GM19238 (cell line): ENCODE data around the gene THBS1.

Experiments used
- DNase-seq: peaks from one replicate; pipeline ENCODE4 v3.0.0; 2011; ENCODE audit warnings: low spot score; ENCODE audit not compliant: insufficient read length

Gene THBS1

DNA sequence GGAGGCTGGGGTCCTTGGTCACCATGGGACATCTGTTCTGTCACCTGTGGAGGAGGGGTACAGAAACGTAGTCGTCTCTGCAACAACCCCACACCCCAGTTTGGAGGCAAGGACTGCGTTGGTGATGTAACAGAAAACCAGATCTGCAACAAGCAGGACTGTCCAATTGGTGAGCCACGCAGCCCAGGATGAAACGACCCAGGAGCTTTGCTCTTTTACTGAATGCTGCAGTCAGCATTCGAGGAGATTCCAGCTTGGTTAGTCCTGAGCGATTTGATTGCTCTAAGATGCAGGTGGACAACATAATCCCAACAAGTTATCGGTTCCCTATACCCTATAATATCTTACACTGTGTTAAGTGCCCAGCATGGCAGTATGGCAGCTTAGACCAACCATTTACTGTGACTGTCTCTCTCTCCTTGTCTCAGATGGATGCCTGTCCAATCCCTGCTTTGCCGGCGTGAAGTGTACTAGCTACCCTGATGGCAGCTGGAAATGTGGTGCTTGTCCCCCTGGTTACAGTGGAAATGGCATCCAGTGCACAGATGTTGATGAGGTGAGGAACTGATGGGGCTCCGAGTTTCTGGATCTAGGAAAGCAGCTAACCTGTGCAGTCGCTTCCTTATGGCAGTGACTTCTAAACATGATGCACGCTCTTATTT lies 7.8 kb downstream of the THBS1 start:
- DNase-seq: no peak

DNA sequence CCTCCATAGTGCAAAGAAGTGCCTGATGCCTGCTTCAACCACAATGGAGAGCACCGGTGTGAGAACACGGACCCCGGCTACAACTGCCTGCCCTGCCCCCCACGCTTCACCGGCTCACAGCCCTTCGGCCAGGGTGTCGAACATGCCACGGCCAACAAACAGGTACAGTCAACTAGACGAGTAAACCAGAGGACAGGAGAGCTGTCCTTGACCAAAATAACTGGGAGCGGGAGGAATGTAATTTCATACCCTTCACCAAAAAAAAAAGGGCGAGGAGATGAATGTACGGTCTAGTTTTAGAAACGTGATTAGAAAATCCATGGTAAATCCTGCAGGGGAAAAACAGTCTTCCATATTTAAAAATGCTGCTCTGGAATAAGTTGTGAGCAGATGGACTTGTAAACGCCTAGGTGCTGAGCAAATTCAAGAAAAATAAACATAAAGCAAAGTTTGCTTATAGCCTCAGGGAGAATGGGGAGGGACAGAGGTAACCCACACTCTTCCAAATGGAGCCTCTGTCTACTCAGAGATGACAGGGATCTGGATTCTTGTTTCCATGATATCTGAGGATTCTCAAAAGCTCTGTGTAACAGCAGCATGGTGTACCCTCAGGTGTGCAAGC lies 8.4 kb downstream of the THBS1 start:
- no peak for DNase-seq

DNA sequence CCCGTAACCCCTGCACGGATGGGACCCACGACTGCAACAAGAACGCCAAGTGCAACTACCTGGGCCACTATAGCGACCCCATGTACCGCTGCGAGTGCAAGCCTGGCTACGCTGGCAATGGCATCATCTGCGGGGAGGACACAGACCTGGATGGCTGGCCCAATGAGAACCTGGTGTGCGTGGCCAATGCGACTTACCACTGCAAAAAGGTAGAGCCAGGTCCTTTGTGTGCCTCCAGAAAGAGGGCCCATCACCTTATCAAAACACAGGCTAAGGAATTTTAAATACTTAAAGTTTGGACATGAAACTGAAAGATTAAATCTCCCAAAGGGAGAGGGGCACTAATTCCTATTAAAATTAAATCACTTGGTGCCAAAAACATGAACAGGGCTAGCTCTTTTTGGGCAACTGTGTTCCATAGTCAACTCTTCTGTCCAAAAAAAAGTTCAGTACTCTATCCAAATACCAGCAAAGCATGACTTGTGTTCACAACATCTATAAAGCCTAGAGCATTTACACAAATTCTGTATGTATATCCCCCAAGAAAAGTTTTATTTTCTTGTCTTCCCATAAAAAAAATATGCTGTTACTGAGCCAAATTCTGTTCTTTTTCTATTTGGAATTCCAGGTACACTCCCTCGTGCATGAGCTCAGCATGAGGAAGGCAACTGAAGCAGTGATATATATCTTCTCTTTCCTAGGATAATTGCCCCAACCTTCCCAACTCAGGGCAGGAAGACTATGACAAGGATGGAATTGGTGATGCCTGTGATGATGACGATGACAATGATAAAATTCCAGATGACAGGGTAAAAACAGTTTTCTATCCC lies 9.2 kb downstream of the THBS1 start:
- no peak for DNase-seq

DNA sequence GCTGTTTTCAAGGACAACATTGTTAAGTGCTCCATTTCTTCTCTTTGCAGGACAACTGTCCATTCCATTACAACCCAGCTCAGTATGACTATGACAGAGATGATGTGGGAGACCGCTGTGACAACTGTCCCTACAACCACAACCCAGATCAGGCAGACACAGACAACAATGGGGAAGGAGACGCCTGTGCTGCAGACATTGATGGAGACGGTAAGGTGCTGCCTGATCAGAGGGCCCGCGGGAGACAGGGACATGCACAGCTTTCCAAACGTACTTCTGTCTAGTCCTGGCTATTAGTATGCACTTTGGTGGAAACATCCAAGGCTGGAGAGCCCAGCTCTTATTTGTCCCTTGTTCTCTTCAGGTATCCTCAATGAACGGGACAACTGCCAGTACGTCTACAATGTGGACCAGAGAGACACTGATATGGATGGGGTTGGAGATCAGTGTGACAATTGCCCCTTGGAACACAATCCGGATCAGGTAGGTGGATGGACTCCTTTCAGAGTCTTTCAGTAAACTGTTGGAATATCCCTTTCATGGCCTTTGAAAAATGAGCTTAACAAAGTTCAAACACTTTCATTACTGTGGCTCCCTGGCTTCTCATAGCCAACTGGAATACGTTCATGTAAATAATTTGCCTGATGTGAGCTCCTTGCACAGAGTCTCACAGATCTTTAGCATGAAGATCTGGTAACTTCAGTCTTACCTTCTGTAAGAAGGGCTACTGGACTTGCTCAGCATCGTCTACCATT lies 10.4 kb downstream of the THBS1 start:
- DNase-seq: no peak

DNA sequence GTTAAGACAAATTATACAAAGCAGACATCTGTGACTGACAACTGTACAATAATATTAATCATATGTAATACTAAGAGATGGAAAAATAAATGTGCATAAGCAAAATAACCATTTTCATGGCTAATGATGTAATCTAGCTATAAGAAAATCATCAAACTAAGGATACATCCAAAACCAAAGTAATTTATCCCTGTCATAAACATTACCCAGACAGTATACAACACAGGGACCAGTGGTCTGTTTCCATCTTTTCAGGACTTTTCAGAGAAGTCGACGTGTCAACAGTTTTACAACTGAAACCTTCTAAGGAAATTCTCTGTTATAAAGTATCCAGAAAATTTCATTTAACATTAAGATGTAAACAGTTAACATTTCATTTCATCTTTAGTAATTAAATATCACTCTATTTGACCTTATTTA lies 11.0 kb downstream of the THBS1 start:
- no peak for DNase-seq

DNA sequence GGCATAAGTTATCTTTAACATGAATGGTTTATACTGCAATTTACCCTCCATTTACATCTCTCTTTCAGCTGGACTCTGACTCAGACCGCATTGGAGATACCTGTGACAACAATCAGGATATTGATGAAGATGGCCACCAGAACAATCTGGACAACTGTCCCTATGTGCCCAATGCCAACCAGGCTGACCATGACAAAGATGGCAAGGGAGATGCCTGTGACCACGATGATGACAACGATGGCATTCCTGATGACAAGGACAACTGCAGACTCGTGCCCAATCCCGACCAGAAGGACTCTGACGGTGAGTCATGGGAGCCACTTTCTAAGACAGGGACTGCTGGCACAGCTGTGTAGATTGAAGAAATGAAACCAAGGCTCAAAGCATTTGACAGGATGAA lies 11.6 kb downstream of the THBS1 start:
- DNase-seq: no peak

DNA sequence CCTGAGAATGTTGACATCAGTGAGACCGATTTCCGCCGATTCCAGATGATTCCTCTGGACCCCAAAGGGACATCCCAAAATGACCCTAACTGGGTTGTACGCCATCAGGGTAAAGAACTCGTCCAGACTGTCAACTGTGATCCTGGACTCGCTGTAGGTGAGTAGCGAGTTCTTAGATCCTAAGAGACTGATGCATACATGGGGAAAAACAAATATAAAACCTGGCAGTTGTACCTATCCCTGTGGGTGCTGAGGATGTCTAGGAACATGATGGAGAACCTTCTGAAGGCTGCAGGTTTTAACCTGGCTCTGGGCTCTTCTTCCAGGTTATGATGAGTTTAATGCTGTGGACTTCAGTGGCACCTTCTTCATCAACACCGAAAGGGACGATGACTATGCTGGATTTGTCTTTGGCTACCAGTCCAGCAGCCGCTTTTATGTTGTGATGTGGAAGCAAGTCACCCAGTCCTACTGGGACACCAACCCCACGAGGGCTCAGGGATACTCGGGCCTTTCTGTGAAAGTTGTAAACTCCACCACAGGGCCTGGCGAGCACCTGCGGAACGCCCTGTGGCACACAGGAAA lies 12.3 kb downstream of the THBS1 start:
- DNase-seq: no peak

DNA sequence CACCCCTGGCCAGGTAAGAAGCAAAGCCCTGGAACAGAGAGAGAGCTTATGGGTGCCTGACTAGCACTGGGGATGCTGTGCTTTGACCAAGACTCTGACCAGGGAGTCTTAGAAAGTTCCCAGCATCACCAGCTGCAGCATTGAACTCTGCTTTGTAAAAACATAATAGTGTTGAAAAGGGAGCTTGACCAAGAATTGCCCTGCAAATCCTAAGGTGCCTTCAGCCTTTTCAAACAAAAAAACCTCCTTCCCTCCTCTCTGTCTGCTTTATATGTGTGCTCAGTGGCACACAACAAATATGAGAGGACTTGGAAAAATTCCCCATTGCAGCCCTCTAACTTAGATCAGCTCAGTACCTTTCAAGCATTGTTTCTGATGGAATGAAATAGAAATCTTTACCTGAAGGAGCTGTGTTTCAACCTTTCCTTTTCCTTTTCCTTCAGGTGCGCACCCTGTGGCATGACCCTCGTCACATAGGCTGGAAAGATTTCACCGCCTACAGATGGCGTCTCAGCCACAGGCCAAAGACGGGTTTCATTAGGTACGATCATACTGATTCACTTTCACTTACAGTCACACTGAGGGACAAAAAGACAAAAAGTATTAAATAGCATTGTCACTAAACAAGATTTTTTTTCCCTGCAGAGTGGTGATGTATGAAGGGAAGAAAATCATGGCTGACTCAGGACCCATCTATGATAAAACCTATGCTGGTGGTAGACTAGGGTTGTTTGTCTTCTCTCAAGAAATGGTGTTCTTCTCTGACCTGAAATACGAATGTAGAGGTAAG lies 13.0 kb downstream of the THBS1 start:
- no peak for DNase-seq

DNA sequence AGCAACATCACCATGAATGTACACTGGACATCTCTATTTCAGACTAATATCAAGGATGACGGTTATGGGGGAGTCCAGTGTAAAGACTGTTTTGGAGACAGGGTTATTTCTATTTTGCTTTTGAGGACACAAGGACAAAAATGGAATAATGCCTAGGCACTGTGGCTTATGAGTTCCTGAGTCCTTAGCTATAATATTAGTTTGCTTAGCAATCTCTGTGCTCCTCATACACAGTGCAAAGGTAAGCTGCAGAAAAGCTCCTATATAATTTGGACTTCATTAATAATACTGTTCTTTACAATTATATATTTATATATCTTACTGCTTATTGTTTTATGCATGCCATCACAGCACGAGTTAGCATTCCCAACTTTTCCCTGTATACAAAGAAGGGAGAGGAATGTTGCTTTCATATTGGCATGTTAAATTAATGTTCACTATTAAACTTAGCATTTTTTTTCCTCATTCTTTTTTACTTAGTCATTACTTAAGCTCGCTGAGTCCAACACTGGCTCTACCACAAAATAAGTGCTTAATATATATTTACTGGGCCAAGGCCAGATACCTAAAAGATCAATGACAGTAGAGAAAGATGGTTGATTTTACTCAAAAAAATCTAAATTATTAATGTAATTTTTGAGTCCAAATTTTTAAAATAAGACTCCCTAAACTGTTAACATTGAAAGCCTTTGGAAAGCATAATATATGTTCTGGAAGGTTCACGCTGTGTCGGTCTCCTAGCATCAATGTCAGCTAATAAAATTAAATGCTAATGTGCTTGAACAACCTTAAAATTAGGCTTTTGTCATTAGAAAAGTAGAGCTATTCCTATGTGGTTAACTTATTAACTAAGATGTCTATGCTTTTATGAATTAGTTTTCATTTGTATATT lies 13.8 kb downstream of the THBS1 start:
- DNase-seq: no peak

DNA sequence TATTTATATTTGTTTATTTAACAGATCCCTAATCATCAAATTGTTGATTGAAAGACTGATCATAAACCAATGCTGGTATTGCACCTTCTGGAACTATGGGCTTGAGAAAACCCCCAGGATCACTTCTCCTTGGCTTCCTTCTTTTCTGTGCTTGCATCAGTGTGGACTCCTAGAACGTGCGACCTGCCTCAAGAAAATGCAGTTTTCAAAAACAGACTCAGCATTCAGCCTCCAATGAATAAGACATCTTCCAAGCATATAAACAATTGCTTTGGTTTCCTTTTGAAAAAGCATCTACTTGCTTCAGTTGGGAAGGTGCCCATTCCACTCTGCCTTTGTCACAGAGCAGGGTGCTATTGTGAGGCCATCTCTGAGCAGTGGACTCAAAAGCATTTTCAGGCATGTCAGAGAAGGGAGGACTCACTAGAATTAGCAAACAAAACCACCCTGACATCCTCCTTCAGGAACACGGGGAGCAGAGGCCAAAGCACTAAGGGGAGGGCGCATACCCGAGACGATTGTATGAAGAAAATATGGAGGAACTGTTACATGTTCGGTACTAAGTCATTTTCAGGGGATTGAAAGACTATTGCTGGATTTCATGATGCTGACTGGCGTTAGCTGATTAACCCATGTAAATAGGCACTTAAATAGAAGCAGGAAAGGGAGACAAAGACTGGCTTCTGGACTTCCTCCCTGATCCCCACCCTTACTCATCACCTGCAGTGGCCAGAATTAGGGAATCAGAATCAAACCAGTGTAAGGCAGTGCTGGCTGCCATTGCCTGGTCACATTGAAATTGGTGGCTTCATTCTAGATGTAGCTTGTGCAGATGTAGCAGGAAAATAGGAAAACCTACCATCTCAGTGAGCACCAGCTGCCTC lies 14.7 kb downstream of the THBS1 start:
- DNase-seq: no peak

DNA sequence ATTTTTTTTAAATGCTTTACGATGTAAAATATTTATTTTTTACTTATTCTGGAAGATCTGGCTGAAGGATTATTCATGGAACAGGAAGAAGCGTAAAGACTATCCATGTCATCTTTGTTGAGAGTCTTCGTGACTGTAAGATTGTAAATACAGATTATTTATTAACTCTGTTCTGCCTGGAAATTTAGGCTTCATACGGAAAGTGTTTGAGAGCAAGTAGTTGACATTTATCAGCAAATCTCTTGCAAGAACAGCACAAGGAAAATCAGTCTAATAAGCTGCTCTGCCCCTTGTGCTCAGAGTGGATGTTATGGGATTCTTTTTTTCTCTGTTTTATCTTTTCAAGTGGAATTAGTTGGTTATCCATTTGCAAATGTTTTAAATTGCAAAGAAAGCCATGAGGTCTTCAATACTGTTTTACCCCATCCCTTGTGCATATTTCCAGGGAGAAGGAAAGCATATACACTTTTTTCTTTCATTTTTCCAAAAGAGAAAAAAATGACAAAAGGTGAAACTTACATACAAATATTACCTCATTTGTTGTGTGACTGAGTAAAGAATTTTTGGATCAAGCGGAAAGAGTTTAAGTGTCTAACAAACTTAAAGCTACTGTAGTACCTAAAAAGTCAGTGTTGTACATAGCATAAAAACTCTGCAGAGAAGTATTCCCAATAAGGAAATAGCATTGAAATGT lies 15.6 kb downstream of the THBS1 start:
- no peak for DNase-seq

DNA sequence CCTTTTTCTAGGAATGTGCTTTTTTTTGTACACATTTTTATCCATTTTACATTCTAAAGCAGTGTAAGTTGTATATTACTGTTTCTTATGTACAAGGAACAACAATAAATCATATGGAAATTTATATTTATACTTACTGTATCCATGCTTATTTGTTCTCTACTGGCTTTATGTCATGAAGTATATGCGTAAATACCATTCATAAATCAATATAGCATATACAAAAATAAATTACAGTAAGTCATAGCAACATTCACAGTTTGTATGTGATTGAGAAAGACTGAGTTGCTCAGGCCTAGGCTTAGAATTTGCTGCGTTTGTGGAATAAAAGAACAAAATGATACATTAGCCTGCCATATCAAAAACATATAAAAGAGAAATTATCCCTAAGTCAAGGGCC lies 16.5 kb downstream of the THBS1 start:
- no peak for DNase-seq

DNA sequence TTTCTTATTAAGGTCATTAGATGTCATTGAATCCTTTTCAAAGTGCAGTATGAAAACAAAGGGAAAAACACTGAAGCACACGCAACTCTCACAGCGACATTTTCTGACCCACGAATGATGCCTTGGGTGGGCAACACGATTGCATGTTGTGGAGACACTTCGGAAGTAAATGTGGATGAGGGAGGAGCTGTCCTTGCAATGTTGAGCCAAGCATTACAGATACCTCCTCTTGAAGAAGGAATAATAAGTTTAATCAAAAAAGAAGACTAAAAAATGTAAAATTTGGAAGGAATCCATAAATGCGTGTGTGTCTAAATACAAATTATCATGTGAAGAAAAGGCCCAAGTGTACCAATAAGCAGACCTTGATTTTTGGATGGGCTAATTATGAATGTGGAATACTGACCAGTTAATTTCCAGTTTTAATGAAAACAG lies 16.9 kb downstream of the THBS1 start:
- DNase-seq: no peak

DNA sequence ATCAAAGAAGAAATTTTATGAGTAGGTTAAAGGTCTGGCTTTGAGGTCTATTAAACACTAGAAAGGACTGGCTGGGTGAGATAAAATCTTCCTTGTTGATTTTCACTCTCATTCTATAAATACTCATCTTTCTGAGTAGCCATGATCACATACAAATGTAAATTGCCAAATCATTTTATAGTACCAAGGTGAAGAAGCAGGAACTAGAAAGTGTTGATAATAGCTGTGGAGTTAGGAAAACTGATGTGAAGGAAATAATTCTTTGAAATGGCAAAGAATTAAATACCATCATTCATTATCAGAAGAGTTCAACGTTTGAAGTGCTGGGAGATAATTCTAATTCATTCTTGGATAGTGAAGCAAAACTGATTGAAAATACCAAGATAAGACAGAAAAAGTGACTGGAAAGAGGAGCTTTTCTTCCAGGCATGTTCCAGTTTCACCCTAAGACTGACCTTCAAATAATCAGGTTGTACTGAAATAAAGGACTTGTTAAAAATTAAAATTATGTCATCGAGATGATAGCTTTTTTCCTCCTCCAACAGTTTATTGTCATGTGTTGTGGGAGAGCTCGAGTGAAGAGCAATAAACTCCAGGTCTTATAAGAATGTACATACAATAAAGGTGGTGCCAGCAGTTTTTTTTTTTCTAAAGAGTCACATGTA lies 17.4 kb downstream of the THBS1 start:
- DNase-seq: no peak

DNA sequence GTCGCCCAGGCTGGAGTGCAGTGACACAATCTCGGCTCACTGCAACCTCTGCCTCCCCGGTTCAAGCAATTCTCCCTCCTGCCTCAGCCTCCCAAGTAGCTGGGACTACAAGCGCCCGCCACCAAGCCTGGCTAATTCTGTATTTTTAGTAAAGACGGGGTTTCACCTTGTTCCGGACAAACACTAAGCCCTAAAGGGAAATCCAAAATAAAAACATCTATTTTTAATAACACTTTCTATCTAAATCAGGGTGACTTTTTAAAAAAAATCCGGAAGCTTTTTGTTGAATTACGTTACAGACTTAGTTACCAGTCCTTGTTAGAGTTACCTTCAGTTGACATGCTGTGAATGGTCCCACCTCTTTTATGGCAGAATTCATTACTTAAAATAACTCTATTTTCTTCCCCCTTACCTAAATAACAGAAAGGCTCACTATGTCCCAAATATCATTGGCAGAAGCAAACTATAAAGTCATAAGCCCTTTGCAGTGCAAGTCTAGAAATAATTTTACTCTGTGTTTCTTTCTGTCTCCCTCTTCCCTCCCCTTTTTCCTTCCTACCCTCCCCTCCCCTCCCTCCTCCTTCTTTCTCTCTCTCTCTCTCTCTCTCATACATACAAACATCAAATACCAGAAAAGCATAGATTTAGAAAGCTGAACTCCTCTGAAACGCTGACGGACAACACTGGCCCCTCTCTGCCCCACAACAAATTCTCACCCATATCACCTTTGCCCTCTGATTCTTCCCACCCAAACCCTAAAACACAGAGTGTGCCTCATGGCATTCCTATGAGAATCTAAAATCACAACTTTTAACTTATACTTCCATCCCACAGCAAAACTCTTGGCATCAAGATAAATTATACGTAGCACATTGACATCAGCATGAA lies 18.3 kb downstream of the THBS1 start:
- no peak for DNase-seq

DNA sequence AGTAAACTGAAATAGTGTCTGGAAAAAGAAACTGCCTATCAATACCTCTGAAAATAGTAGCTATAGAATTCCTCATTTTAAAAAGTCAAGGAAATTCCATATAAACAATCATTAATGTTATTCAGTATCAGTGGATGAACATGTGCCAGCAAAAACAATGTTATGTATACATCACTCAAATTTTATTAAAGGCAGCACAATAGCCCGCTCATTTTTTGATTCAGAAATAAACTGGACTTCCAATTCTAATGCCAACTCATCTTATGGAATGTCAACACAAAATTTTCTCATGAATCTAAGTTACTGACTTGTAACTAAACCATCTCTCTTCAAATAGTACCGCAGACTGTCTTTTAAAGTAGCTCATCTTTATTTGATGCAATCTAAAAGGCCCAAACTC lies 19.0 kb downstream of the THBS1 start:
- DNase-seq: no peak
